GM12801 (cell line): Measurements from ENCODE around the gene TBC1D20.

Experiments
- TF ChIP-seq, protein P1 (sequence below): IDR thresholded peaks from one replicate; pipeline ENCODE4 v1.5.1; 2011; ENCODE audit warnings: control low read depth; ENCODE audit not compliant: insufficient read length; ENCODE audit errors: extremely low read depth

The TBC1D20 gene

DNA sequence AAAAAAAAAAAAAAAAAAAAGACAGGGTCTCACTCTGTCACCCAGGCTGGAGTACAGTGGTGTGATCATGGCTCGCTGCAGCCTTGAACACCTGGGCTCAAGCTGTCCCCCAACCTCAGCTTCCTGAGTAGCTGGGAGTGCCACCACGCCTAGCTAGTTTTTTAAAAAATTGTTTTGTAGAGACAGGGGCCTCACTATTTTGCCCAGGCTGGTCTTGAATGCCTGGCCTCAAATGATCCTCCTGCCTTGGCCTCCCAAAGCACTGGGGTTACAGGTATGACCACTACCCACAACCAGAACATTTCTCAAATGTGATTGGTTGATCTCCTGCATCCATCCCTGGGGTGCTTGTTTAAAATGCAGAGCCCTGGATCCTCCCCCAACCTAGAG, 59.8 kb downstream of the TBC1D20 start:
- TF ChIP-seq, protein P1, sequence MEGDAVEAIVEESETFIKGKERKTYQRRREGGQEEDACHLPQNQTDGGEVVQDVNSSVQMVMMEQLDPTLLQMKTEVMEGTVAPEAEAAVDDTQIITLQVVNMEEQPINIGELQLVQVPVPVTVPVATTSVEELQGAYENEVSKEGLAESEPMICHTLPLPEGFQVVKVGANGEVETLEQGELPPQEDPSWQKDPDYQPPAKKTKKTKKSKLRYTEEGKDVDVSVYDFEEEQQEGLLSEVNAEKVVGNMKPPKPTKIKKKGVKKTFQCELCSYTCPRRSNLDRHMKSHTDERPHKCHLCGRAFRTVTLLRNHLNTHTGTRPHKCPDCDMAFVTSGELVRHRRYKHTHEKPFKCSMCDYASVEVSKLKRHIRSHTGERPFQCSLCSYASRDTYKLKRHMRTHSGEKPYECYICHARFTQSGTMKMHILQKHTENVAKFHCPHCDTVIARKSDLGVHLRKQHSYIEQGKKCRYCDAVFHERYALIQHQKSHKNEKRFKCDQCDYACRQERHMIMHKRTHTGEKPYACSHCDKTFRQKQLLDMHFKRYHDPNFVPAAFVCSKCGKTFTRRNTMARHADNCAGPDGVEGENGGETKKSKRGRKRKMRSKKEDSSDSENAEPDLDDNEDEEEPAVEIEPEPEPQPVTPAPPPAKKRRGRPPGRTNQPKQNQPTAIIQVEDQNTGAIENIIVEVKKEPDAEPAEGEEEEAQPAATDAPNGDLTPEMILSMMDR: no peak

DNA sequence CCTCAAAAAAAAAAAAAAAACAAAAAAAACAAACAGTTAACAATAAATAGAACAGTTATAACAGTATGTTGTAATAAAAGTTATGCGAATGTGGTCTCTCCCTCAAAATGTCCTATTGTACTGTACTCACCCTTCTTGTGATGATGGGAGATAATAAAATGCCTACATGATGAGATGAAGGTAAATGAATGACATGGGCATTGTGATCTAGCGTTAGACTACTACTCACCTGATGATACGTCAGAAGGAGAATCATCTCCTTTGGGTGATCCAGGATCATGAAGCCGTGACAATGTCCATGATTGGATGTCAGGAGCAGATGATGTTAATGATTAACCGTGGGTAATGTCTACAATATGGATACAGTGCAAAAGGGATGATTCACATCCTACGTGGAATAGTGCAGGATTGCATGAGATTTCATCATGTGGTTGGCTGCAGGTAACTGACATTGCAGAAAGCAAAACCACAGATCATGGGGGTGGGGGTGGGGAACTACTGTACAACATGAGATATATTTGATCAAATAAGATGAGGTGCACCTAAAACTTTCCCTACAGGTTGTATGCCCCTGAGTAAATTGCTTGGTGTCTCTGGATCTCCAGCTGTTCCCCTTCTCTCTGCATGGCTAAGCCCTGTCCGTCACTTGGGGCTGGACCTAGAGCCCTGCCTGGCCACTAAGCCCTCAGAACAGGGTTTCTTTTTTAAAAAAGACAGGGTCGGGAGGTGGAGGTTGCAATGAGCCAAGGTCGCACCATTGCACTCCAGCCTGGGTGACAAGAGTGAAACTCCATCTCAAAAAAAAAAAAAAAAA, 60.4 kb downstream of the TBC1D20 start:
- TF ChIP-seq, protein P1: no peak

DNA sequence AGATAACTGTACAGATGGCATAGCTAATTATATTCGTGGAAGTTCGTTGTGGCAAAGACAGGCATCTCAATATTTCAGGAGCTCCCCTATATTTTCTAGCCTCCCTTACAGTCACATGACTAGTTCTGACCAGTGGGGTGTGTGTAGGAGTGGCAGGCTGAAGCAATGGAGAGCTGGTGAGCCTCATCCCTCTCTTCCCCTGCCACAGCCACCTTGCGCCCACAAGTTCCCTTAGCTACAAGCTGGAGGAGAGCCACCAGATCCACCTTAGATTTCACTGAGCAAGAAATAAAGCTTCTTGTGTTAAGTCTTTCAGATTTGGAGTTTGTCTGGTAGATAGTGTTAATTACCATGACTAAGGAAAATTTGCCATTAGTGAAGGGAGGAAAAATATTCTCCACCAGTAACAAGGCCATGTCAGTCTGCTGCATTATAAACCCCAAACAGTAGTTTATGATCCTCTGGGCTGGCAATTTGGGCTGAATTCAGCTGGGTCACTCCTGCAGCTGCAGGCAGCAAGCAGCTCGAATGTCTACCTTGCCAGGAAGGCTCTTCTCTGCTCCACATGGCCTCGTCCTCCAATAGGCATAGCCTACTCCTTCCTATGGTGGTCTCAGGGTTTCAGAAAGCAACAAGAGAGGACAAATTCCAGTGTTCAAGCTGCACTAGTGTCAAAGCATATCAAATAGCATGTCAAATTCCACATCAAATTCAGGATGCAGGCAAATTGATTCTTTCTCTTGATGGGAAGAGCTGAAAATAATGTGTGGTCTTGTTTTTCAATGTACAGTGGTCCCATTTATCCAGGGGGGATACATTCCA, 61.7 kb downstream of the TBC1D20 start:
- TF ChIP-seq, protein P1: no peak

DNA sequence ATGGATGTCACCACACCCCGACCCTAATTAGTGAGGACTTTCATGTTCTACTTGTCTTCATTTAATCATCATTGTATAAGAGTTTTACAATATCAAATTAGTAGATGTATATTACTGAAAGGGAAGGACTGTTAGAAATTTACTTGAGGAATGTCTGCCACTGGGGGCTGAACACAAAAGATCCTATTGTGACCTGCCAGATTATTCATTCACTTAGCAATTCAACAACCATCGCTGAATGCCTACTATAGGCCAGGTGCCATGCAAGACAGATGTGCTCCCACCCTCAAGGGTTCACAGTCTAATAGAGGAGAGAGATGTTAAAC, 62.2 kb downstream of the TBC1D20 start:
- TF ChIP-seq, protein P1: no peak

DNA sequence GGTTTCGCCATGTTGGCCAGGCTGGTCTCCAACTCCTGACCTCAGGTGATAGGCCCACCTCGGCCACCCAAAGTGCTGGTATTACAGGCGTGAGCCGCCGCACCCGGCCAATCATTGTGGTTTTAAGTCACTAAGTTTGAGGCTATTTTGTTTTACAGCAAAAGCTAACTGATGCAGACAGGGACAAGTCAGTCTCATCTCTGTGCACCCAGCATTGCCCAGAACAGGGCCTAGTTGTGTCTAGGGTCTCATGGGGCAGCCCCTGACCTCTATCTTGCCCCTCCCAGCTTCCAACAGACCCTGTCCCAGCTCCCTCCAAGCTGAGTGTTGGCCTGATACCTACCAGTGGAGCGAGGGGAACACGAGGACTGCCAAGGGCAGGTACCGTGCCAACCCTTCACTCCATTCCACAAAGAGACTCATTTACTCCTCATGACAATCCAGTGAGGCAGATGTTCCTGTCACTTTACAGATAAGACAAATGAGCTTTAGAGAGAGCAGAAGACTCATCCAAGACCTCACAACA, 63.1 kb downstream of the TBC1D20 start:
- TF ChIP-seq, protein P1: no peak

DNA sequence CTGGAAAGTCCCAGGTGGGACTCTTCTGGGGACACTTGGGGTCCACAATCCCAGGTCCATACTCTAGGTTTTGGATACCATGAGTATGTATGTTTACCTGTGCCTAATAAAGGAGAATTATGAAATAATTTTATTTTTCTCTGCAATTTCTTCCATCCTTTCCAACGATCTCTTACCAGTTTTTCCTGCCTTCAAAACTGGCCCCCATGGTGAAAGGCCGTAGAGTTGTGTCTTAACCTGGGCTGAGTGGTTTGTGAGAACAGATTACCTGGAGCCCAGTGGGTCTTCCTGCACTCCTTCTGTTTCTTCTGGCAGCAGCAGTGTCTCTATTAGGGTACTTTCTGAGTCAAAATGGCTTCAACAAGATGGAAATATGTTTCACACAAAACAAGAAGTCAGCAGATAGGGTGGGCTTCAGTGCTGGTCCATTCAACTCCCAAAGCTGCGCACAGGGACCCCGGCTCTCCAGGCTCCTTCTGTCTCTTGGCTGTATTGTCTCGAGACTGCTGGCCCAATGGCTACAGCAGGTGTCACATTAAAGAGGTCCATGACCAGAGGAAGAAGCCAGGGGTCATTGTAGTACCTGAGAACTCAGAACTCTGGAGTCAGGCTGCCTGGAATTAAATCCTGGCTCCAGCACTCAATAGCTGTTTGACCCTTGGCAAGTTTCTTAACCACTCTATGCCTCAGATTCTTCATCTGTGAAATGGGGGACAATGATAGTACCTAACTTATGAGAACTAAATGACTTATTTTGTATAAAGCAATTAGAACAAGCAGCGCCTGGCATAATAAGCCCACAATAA, 64.7 kb downstream of the TBC1D20 start:
- TF ChIP-seq, protein P1: no peak
